Tibial artery (tissue), 4 donors: ENCODE data around the gene FCER2.
A peak's percentile ranks its signal among the peaks of the same experiment; 100 is the strongest.

Source experiments
- DNase-seq, 2 donors: peaks; one replicate each; pipeline ENCODE4 v3.0.0-alpha.2; 2019
- H3K27ac ChIP-seq, 2 donors: fragments of 200-600 bp; sonication (generic) in 1 of 2; 1 replicate in 1 of 2; 2 replicates in 1 of 2; pipeline ENCODE4 v1.5.1; 2018 to 2019; ENCODE audit warnings: mild to moderate bottlenecking in 1 of 2
- H3K27me3 ChIP-seq, 2 donors: fragments of 200-600 bp; sonication (generic) in 1 of 2; one replicate each; pipeline versions ENCODE4 v1.5.1 to v1.6.0; 2016 to 2019
- H3K36me3 ChIP-seq, 3 donors: fragments of 200-600 bp; sonication (generic) in 2 of 3; one replicate each; pipeline ENCODE4 v1.5.1; 2016 to 2019; ENCODE audit warnings: mild to moderate bottlenecking in 2 of 3
- H3K4me1 ChIP-seq, 4 donors: fragments of 200-600 bp; sonication (generic) in 2 of 4; 1 replicate in 3 of 4; 2 replicates in 1 of 4; pipeline ENCODE4 v1.5.1; 2016 to 2019
- H3K4me3 ChIP-seq, 2 donors: fragments of 200-600 bp; sonication (generic) in 1 of 2; 1 replicate in 1 of 2; 2 replicates in 1 of 2; pipeline ENCODE4 v1.5.1; 2018 to 2019; ENCODE audit warnings: mild to moderate bottlenecking in 2 of 2
- H3K9me3 ChIP-seq, 3 donors: fragments of 200-600 bp; sonication (generic) in 1 of 3; one replicate each; pipeline ENCODE4 v1.5.1; 2016 to 2019
- CTCF ChIP-seq, 2 experiments: fragments of 200-600 bp in 1 of 2; fragments of 450-650 bp in 1 of 2; IDR thresholded peaks; one replicate each; pipeline ENCODE4 v1.5.1; 2017 to 2019; ENCODE audit warnings: antibody characterized with exemption in 2 of 2, mild to moderate bottlenecking in 1 of 2, moderate library complexity in 1 of 2
- intact Hi-C: fragments of 100-400 bp; cut with DNase I; formaldehyde crosslinking; loops from one replicate; pipeline ENCODE4 v1.15.0; 2023; ENCODE audit warnings: low total_unique reads

Gene FCER2

DNA sequence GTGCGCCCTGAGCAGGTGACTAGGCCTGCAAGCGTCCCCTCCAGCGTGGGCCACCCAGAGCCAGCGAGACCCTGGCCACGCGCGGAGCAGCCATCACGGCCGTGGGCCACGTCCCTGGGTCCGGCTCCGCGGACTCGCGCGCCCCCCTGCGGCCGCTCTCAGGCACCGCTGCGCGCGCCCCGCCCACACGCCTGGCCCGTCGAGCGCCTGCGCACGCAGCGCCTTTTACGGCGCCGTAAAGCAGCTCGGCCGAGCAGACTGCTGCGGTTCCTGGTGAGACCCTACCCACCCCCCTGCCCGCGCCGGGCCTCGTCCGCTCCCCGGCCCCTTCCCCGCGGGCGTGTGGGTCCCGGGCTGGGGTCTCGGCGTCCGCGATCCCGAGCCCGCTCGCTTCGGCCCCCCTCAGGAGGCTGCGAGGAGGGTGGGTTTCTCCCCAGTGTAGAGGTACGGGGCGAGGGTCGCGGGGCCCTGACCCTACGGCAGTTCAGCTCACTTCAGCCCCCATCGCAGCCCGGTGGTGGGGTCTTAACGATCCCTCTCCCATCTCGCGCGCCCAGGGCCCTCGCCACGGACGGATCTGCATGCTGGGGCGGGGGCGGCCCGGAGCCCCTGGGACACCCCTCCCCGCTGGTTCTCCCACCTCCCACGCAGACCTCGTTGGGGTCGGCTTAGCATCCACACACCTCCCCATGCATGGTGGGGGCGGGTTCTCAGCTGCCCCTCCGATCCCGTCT lies 21.2 kb downstream of the FCER2 start, which contains the start of gene TRAPPC5:
TRAPPC5 (plus strand) TSS at position 228 of the 734 bp plus-strand sequence. CDS start 1,421 bp downstream, outside the sequence.
- DNase-seq: peak; percentile 77 to 89
- H3K27me3 ChIP-seq: peaks cover 0 to 41% of the 10 kb centered on the region in 2 donors
- peak; percentile 96 to 97 for TF ChIP-seq CTCF (IDR thresholded peaks at IDR 0.05)
- H3K9me3 ChIP-seq: no peaks in the 10 kb centered on the region
- H3K4me3 ChIP-seq: peak within 1 kb of the TSS; percentile 79 to 100
- peaks cover 20 to 29% (median 24%) of the 10 kb centered on the region in 3 donors for H3K36me3 ChIP-seq
- peaks cover 0 to 20% (median 11%) of the 10 kb centered on the region in 4 donors for H3K4me1 ChIP-seq
- intact Hi-C loops: loop anchor here (5.0 to 10.0 kb wide), 2 partner anchors 116 to 583 kb away; no protein-coding TSS in a partner anchor
- H3K27ac ChIP-seq: peak within 1 kb of the TSS; percentile 77 to 88

- peak overlapping the region; percentile 79 to 100 for H3K4me3 ChIP-seq
- no peak for TF ChIP-seq CTCF (IDR thresholded peaks at IDR 0.05)
- H3K4me1 ChIP-seq: peaks cover 0 to 20% (median 11%) of the 10 kb centered on the region in 4 donors
- peaks cover 0 to 41% of the 10 kb centered on the region in 2 donors for H3K27me3 ChIP-seq
- intact Hi-C loops: loop anchor here (5.0 to 10.0 kb wide), 3 partner anchors 115 to 583 kb away; no protein-coding TSS in a partner anchor
- H3K9me3 ChIP-seq: no peaks in the 10 kb centered on the region
- peaks cover 16 to 26% (median 24%) of the 10 kb centered on the region in 3 donors for H3K36me3 ChIP-seq
- DNase-seq: no peak
- peak overlapping the region in 1 of 2 donors; percentile 88 for H3K27ac ChIP-seq
Observed at GRCh38 chr19:7679771-7680605, 21.9 kb downstream of the FCER2 start.

DNA sequence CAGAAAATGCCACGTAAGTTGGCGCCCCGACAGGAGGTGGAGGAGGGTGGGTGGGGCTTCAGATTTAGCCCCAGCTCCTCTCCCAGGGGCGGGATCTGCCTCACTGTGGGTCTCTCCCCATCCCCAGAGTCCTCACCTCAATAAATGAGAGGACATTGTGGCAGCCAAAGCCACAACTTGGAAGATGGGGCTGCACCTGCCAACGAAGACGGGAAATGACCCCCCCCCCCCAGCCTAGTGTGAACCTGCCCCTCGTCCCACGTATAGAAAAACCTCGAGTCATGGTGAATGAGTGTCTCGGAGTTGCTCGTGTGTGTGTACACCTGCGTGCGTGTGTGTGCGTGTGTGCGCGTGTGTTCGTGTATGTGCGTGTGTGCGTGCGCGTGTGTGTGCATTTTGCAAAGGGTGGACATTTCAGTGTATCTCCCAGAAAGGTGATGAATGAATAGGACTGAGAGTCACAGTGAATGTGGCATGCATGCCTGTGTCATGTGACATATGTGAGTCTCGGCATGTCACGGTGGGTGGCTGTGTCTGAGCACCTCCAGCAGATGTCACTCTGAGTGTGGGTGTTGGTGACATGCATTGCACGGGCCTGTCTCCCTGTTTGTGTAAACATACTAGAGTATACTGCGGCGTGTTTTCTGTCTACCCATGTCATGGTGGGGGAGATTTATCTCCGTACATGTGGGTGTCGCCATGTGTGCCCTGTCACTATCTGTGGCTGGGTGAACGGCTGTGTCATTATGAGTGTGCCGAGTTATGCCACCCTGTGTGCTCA lies 22.8 kb downstream of the FCER2 start:
- intact Hi-C loops: loop anchor here (10.0 kb wide), 1 partner anchor 324 kb away; no protein-coding TSS in a partner anchor
- DNase-seq: no peak
- Histone ChIP-seq H3K27ac (no peak overlapping the region), H3K36me3 (peaks cover 8 to 21% (median 21%) of the 10 kb centered on the region in 3 donors), H3K27me3 (peaks cover 0 to 41% of the 10 kb centered on the region in 2 donors), H3K4me3 (no peak overlapping the region), H3K9me3 (no peaks in the 10 kb centered on the region), H3K4me1 (peaks cover 0 to 20% (median 11%) of the 10 kb centered on the region in 4 donors)
- TF ChIP-seq CTCF (IDR thresholded peaks at IDR 0.05): no peak

- Histone ChIP-seq H3K27ac (no peak overlapping the region), H3K9me3 (no peaks in the 10 kb centered on the region), H3K36me3 (peaks cover 0 to 8% (median 7%) of the 10 kb centered on the region in 3 donors), H3K27me3 (peaks cover 0 to 44% of the 10 kb centered on the region in 2 donors), H3K4me3 (no peak overlapping the region), H3K4me1 (peaks cover 0 to 20% (median 11%) of the 10 kb centered on the region in 4 donors)
- TF ChIP-seq CTCF (IDR thresholded peaks at IDR 0.05): no peak
- intact Hi-C loops: loop anchor here (10.0 kb wide), 1 partner anchor 323 kb away; no protein-coding TSS in a partner anchor
- DNase-seq: no peak
Observed at GRCh38 chr19:7677669-7678311, 24.1 kb downstream of the FCER2 start.
